Stimulated activated CD4-positive, alpha-beta T cell treated with anti-CD3 and anti-CD28 coated beads, Interleukin-2, amount 100 ng/mL, for 24 hours (primary cell): ENCODE results near the gene CADM1.
"Not testable (repeated sequence)": the region's sequence is repeated elsewhere in the genome, so short reads cannot be mapped to it uniquely, and the experiment has no call there.

ENCODE experiments used
- DNase-seq, 2 donors: peaks; one replicate each; pipeline ENCODE4 v3.0.0-alpha.2; 2020

Gene CADM1

DNA sequence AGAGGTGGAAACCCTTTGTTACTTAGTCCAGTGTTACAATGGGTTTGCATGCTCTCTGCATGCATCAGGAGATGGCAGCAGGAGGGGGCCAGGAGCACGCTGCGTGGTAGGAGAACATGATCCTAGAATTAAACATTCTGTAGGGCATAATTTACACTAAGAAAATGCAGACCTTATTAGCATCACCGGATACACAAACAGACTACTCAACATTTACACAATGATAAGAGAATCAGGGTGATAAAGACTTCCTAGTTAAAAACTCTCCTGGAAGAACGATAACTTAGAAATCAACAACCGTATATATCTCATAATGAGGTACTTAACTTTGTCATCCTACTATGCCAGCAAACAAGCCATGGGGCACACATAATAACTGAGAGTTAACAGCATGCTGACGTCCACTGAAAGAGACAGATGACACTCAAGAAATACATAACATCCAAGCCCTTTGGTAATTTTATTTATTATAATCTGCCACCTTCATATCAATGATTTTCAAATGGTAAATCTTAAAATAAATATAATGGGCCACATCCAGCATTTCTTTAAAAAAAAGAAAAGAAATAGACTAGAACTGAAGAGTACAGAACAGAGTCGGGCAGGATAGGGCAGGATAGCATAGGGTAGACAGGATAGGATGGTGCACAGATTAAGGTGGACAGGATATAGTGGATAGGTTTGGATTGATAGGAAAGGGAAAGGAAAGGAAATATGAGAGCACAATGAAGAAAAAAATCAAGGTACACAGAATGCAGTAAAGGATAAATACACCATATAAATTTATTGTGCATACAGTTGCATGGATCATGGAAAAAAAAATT, 27.5 kb downstream of the CADM1 start:
- no peak for DNase-seq

DNA sequence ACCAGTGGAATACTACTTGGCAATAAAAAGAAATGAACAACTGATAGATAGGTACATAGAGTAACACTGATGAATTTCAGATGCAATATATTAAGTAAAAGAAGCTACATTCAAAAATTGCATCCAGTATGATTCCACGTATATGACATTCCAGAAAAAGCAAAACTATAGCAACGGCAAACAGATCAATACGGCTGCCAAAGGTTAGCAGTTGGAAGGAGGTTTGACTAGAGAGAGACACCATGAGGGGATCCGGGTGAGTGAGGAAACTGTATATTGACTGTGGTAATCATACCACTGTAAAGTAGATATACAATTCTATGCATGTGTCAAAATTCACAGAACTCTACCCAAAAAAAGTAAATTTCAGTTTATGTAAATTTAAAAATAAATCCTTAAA, 28.7 kb downstream of the CADM1 start:
- DNase-seq: no peak

DNA sequence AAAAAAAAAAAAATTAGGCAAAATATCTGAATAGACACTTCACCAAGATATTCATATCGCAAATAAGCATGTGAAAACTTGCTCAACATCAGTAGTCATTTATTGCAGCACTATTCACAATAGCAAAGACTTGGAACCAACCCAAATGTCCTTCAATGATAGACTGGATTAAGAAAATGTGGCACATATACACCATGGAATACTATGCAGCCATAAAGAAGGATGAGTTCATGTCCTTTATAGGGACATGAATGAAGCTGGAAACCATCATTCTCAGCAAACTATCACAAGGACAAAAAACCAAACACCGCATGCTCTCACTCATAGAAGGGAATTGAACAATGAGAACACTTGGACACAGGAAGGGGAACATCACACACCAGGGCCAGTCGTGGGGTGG, 29.9 kb downstream of the CADM1 start:
- not testable (repeated sequence) for DNase-seq

DNA sequence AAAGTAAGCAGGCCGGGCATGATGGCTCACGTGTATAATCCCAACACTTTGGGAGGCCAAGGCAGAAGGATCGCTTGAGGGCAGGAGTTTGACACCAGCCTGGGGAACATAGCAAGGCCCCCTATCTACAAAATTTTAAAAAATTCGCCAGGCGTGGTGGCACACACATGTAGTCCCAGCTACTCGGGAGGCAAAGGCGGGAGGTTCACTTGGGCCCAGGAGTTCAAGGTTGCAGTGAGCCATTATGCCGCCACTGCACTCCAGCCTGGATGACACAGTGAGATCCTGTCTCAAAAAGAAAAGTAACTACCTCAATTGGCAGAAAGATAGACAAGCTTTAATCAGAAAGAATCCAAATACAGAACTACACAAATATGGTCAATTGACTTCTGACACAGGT, 31.0 kb downstream of the CADM1 start:
- no peak for DNase-seq

DNA sequence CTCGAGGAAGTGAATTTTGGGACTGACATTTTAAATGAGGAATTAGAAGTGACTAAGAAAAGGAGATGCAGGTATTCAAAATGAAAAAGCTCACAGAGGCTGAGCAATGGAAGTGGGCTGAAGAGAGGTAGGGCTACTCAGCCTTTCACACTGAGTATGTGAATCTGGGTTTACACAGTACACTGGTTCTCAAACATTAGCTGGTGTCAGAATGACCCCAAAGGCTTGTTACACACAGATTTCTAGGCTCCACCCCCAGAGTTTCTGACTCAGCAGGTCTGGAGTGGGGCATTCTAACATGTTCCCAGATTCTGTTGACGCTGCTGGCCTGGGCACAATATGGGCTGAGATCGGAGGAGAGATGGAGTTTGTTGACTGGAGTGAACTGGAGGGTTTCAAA, 32.8 kb downstream of the CADM1 start:
- DNase-seq: no peak

DNA sequence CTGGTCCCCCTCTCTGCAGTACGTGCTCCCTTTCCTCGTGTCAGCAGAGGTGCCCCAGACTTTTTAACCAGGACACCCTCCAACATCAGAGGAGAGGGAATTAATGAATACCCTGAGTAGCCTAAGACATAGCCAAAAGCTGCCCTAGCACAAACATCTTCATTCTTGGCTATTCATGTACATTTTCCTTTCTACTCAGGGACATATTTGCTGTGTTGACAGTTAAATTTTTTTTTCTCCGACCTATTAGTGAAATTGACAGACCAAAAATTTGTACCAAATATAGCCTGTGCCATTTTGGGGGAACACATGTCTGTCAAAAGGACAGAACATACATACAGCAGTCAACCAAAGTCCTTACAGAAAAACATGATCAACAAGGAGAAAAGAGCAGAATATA, 33.3 kb downstream of the CADM1 start:
- no peak for DNase-seq

DNA sequence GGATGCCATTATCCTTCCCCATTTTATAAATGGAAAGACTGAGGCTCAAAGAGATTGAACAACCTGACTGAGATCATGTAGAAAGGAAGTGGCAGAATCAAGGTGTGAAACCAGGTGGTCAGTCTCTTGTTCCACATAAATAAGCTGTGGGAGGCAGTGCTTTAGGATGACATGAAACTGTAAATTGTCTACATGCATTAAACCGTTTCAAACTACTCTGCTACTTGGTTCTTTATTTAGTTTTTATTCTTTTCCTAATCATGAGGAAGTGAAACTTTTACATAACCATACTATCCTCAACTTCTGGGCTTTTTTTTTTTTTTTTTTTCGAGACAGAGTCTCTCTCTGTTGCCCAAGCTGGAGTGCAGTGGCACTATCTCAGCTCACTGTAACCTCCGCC, 34.9 kb downstream of the CADM1 start:
- no peak for DNase-seq

DNA sequence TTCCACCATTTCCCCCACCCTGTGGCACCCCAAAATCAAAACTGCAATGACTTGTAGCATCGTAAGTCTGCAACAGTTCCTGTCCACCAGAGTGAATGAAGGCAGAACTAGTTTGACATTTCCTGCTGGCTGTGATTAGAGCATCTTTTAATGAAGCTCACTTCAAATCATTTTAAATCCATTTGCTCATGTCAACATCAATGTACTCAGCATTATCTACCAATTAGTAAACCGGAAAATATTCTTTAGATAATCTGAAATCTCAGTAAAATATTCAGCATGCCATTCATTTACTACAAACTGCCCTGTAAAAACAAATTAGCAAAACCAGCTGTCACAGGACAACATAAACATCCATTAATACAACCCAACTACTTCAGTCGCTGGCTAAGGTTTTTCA, 38.1 kb downstream of the CADM1 start:
- no peak for DNase-seq

DNA sequence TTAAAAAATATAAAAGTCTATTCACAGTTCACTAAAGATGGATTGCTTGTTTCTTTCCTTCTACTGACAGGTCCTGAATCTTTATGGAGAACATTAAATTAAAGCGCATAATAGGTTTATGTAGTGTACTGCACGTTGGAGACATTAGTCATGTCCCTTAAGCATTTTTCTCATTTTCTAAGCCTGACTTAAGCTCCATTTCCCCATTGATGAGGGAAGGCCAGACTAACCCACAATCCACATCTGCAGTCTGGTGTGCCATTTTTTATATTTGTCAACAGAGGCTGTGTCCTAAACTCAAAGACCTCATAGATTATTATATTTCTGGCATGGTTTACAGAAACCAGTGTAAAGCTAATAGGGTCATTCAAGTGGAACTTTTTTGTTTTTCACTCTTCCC, 39.9 kb downstream of the CADM1 start:
- no peak for DNase-seq

DNA sequence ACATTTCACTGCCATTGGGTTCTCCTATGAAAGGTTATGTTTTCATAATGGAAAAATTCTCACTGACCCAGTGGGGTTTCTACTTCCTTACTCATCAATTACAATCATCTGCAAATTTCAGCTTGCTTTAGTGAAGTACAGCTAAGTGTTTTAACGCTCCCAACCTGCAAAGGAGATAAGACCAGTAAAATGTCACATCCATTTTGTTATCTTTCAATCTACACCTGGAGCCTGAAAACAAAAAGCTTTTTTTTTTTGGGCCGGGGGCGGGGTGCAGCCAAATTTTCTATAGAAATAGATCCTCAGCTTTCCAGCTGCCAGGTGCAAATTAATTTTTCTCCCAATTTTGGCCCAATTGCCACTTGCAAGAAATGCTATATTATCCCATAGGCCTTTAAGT, 40.6 kb downstream of the CADM1 start:
- DNase-seq: no peak

DNA sequence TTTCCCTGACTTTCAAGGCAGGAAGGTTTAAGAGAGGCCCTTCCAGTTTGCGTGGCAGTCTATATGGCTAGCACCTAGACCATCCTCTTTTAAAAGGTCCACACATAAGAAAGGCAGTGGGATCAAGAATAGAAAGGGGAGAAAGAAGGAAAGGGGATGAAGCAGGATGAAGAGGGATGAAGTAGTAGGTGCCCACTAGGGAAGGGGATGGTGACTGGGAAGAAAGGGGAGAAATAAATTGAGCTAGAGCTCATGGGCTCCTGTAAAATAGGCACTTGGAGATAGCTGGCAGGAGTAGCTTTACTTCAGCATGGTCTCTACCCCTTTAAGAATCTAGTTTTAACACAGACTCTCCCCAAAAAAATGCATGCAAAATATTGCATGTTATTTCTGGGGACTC, 41.5 kb downstream of the CADM1 start:
- no peak for DNase-seq

DNA sequence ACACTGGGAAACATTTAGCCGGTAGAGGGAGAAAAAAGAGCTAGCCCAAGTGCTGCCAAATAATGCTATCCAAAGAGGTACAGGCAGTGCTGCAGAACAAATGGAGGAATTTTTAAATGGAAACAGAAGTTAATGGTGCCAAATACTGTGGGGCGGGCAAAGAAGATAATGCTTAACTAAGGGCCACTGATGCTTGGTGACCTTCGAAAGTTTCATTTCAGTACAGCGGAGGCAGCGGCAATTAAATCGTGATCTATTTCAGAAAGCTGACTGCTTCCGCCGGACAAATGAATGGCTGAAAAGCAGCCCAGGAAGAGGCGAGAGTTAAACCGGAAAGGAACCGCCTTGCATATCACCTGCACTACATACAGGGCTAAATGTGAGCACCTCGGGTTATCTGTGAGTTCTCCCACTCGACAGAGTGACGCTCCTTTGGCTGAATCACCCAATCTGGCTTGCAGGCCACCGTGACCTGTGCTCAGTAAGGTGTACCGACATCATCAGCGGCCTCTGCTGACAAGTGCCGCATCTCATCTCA, 42.1 kb downstream of the CADM1 start:
- DNase-seq: no peak

DNA sequence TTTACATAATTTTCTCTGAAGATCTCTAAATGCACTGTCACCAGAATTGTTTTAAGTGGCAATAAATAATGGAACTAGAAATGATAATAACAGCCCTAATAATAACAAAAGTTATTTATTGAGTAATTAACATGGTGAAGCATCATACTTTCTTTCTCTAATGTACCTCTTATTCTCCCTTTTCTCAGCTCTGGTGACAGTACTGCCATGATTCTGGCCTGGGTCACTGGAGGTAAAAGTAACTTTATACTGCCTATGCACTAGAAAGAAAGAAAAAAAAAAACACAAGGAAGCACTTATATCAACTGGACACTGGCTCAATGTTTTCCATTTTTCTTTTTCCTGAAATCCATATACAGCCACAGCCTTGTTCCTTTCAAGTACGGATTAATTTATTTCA, 43.7 kb downstream of the CADM1 start:
- DNase-seq: no peak

DNA sequence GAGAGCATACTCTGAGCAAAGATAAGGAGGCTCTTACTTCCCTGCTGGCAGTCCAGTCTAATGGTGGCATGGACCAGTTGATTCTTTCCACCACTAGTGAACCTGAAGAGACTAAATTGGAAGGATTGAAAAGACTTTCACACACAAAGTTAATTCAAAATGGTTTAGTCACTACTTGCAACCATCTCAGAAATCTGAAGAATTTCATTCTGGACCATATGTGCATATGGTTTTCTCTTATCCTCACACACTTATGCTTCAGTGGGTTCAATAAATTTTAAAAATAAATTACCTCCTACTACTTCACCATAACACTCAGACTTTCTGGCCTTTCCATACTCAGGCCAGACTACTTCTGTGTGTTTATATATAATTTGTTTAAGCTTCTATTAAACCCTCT, 44.7 kb downstream of the CADM1 start:
- no peak for DNase-seq

DNA sequence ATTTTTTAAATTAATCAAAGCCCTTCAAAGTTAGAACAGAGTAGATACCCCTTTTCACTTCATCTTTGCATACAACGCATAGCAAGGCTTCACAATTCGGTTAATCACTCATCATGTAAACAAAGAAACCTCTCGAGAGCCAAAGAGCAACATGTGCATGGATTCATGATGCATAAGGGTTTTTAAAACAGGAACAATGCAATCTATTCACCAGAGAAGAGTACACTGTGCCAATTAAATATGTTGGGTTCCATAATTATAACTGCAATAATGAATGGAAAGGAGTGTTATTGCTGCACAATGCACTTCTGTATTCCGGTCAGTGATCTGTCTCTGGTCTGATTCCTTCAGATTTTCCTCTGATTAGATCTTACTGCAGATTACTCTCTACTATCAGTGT, 45.3 kb downstream of the CADM1 start:
- no peak for DNase-seq

DNA sequence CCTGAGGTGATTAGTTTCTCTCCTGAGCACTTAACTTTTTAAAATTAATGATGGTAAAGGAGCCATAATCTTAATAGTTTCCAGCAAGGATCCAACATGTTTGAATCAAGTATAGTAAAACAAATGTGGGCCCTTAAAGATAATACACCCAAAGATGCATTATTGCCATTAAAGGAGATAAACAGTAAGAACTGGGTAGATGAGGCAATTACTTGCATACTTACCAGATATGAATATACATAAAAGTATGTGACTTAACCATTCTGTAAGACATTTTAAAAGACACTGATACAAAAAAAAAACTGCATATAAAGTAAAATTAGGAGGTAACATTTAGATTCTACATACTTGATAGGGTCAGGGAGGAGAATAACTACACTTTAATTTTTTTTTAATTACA, 48.2 kb downstream of the CADM1 start:
- DNase-seq: no peak

DNA sequence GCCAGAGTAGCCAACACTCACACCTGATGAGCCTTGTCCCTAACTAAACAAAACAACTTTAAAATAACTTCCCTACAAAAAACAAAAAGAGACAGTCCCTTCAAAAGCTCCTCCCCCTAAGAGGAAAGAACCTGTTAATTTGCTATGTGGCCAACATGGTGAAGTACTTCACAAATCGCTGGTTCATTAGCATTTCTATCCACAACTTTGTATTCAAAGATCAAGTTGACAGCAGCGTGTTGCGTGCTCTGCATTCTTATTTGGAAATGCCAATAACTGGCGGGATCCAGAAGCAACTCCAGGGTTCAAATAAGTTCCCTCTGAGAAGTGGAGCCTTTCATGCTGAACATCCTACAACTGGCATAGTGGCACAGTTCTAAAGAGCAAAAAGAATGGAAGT, 48.6 kb downstream of the CADM1 start:
- no peak for DNase-seq

DNA sequence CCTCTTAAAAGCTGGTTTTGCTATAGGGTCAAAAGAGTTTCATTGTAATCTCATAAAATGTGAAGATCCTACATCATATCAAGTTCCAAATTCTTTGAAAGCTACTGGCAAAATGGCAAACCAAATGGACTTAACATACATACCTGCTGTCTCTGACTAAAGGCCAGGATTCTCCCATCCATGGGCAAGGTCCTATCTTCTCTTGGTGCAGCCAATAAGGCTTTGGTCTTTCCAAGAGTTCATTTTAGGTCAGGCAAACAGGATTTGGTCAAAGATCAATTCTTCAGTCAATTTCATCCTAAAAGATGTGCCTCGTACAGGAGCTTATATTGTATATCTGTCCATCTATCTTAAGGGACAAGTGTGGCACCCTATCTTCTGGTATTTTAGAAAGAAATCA, 49.7 kb downstream of the CADM1 start:
- DNase-seq: no peak

DNA sequence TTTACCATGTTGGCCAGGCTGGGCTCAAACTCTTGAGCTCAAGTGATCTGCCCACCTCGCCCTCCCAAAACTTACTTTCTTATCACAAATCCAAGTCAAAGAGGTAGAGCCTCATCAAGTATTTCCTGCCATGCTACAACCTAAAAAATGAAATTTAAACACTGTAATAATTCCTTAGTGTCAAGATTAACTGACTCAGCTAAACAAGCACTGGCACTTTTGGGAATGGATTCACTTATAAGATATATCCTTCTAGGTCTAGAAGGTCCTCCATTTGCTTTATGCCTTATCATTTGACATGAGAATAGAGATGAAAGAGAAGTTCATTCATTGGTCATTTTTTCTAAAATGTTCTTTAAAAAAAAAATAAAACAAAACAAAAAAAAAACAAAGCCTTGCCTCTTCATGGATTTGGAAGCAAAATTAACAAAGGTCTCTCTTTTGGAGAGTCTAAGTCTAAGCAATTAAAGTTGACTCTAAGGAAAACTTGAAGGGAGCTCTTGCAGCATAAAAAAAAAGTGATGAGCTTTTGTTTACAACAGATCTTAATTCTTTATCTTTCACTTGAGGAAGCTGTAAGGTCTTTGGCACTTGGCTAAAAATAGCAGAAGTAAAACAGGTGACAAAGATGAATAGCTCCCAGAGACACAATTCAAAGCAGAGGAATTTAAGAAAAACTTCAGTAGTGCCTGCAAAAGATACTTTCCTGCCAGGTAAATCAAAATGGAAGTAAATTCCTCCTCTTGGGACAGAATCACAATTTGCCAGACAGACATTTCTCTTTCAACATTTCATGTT, 50.3 kb downstream of the CADM1 start:
- DNase-seq: no peak

DNA sequence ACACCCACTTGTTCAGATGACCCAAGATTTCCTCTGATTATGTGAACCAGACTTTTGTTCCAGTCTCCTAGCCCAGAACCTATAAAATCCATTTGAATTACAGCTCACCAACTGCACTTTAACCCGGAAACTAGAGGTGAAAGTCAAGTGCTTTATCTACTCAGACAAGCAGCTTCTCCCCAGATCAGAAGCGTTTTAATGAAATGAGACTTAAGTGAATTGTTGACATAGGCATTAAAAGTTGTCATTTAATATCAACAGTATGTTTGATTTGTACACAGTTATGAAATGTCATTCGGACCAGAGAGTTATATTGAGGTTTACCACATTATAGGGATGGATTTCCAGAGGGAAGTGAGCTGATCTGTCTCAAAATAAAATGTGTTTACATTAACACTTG, 52.0 kb downstream of the CADM1 start:
- DNase-seq: no peak

DNA sequence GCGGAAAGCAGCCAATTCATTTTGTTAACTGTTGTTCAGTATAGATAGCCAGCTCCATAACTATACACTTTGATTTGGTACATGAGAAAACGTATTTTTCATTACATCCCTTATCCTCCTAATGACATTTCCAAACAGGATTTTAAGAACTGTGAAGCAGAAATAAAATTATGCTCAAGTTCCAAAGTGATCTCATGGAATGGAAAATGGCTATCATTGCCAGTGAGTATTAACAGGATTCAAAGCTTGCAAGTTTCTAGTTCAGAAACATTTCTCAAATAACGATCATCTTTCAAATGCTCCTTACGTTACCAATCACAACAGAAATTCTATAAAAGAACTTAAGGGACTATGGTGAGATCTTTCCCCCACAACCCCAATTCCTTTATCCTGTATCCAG, 53.7 kb downstream of the CADM1 start:
- DNase-seq: no peak

DNA sequence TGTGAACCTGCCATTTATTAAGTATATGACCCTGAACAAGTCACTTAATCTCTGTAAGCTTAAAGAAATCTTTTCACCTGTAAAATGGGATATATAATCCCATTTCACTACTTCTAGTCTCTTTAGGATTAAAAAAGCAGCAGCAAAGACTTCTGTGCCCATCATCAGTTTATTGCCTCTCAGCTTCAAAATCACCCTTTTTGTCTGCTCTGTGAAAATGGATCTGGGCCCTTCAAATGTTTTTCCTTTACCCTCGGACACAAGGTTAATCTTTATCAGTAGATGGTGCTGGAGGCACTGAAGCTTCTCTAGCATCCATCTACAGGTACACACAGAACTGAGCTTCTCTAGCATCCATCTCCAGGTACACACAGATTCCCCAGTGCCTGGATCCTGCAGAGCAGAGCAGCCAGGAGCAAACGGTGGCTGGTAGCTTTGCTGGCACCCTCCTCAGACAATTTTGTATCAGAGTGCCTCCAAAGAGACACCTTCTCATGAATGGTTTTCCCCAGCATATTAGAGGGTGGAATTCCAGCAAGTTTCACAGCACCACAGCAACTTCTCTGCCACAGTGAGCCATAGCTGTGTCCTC, 56.8 kb downstream of the CADM1 start:
- no peak for DNase-seq

DNA sequence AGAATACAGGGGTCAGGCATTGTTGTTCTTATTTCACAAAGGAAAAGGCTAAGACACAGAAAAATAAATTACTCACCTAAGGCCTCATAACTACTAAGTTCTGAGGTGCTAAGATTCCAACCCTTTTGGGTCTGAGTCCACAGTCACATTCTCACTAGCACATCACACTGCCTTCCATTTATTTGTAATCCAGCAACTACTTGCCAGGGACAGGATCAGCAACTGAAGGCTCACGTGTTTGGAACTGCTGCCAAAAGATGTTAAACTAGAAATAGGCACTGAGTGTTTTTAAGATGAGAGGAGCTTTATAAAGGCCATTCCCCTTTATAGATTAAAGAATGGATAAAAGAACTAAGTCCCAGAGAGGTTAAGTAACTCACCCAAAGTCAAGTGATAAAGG, 58.0 kb downstream of the CADM1 start:
- no peak for DNase-seq

DNA sequence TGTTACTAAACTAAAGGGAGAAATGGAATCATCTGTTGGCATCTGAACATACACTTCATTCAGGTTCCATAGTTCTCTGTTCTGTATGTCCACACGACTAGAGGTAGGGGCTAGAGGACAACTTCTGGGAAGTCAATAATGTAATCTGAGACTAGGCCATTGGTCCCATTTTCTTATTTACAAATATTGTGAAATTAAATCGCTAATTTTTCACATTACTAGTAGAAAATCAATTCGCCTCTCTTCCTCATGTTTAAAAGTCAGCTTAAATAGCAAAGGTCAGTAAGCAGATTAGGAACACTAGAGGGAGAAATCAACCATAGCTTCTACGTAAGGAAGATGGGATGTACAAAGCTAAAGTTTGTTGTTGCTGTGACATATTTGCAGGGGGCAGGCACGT, 59.7 kb downstream of the CADM1 start:
- DNase-seq: no peak
